ENCODE results near the gene GALNT7. TPM values are rescaled to one million over a fixed set of nuclear protein-coding genes. Genes with fewer than 3 reads are reported as not detected.

The GALNT7 gene
- total and polyA plus RNA-seq, 2 experiments from 2014 or later = 12.9 to 14.1 TPM

GRCh38 chr4:173243917-173244658, 75.5 kb downstream of the GALNT7 start:
- Histone ChIP-seq H3K4me3 (no peak overlapping the region), H3K4me1 (ENCODE audit: low read depth) (no peaks in the 10 kb centered on the region), H3K36me3 (no peaks in the 10 kb centered on the region), H3K9me3 (ENCODE audit: low read depth) (no peaks in the 10 kb centered on the region), H3K27ac (no peak overlapping the region), H3K27me3 (no peaks in the 10 kb centered on the region)
- no peak for DNase-seq (ENCODE audit: low read depth in 1 of 2, low spot score in 1 of 2)
- no peak for TF ChIP-seq CTCF (IDR thresholded peaks at IDR 0.05; ENCODE audit: low read depth, low read length)

DNA sequence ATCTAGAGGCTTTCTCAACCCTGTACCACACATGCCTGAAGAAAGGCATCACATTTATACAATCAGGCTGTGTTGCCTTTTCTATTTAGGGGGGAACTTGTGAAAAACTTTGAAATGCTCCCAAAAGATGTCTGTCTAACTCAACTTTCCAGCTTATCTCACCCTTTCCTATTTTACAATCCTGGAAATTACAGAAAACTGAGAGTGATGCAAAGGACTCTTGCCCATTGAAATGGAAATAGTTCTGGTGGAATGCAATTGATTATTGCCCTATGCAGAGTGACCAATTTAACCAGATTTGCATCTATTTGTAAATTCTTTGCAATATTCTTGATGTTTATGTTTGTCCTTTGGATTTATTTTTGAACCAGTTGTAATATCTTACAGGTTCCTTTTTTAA, 77.3 kb downstream of the GALNT7 start:
- Histone ChIP-seq H3K9me3 (ENCODE audit: low read depth) (no peaks in the 10 kb centered on the region), H3K4me1 (ENCODE audit: low read depth) (no peaks in the 10 kb centered on the region), H3K4me3 (no peak overlapping the region), H3K27ac (no peak overlapping the region), H3K36me3 (no peaks in the 10 kb centered on the region), H3K27me3 (no peaks in the 10 kb centered on the region)
- DNase-seq (ENCODE audit: low read depth in 1 of 2, low spot score in 1 of 2) = no peak
- no peak for TF ChIP-seq CTCF (IDR thresholded peaks at IDR 0.05; ENCODE audit: low read depth, low read length)

DNA sequence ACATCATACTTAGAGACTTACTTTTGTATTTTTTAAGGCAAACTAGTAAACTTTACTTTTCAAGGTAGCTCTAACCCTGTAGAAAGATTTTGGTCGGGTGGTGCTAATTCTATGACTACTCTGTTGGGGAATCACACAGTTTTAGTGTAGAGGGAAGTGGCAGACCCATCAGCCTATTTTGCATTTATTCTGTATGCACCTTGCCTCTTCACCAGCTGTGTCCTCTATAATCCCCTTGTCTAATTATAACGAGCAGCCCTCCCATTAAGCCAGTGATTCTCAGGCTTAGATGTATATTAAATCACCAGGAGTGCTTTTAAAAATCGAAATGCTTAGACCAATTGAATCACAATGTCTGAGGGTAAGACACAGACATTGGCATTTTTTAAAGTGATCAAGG, 78.1 kb downstream of the GALNT7 start:
- TF ChIP-seq CTCF (IDR thresholded peaks at IDR 0.05; ENCODE audit: low read depth, low read length) = no peak
- no peak overlapping the region for H3K4me3 ChIP-seq
- no peaks in the 10 kb centered on the region for H3K36me3 ChIP-seq
- no peak for DNase-seq (ENCODE audit: low read depth in 1 of 2, low spot score in 1 of 2)
- H3K9me3 ChIP-seq (ENCODE audit: low read depth) = no peaks in the 10 kb centered on the region
- no peak overlapping the region for H3K27ac ChIP-seq
- H3K27me3 ChIP-seq = no peaks in the 10 kb centered on the region
- H3K4me1 ChIP-seq (ENCODE audit: low read depth) = no peaks in the 10 kb centered on the region

DNA sequence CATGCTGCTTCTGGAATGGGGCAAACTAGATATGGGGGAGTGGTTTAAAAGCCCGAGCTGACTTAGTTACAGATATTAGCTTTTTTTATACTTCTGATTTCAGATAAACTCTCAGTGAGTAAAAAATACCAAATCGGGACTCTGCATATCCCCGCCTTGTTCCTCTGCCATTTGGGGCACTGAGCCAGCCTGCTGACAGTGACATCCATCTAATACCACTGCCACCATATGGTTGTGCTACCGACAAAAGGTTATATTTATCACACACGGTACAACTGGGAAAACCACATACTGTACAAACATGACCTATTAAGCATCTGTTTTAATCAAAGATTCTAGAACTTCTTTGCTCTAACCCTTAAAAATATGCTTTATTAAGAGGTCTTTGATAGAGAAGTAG, 78.7 kb downstream of the GALNT7 start:
- Histone ChIP-seq H3K4me3 (no peak overlapping the region), H3K36me3 (no peaks in the 10 kb centered on the region), H3K27me3 (no peaks in the 10 kb centered on the region), H3K9me3 (ENCODE audit: low read depth) (no peaks in the 10 kb centered on the region), H3K27ac (no peak overlapping the region), H3K4me1 (ENCODE audit: low read depth) (no peaks in the 10 kb centered on the region)
- no peak for TF ChIP-seq CTCF (IDR thresholded peaks at IDR 0.05; ENCODE audit: low read depth, low read length)
- no peak for DNase-seq (ENCODE audit: low read depth in 1 of 2, low spot score in 1 of 2)

DNA sequence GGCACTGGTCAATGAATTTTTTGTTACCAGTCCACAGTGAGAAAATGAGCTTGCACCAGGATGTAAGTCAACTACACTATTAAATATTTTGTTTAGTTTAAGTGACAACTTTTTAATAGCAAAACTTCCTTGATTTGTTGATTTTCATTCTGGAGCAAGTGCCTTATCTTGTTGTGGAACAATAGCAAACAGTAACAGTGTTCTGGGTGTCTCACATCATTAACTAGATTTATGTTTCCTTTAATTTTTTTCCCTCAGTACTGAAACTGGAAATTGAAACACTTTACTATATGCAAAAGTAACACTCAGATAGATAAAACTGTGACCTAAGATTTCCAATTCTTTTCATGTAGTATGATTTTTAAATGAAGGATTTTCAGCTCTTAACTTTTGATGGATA, 80.1 kb downstream of the GALNT7 start:
- Histone ChIP-seq H3K9me3 (ENCODE audit: low read depth) (no peaks in the 10 kb centered on the region), H3K27ac (no peak overlapping the region), H3K36me3 (no peaks in the 10 kb centered on the region), H3K4me1 (ENCODE audit: low read depth) (no peaks in the 10 kb centered on the region), H3K27me3 (no peaks in the 10 kb centered on the region), H3K4me3 (no peak overlapping the region)
- no peak for DNase-seq (ENCODE audit: low read depth in 1 of 2, low spot score in 1 of 2)
- TF ChIP-seq CTCF (IDR thresholded peaks at IDR 0.05; ENCODE audit: low read depth, low read length) = no peak
